GM18951 (cell line): Measurements from ENCODE around the gene VIPR2.

ENCODE experiments used
- POLR2A ChIP-seq: IDR thresholded peaks from 4 replicates; pipeline ENCODE4 v1.6.1; 2011; ENCODE audit warnings: mild to moderate bottlenecking; ENCODE audit not compliant: insufficient read length, insufficient read depth; ENCODE audit errors: extremely low read depth
- in situ Hi-C: fragments of 300-500 bp; cut with MboI; formaldehyde crosslinking; loops from one replicate; pipeline ENCODE4 v1.12.0; 2022; ENCODE audit warnings: low sequenced_read_pairs, mixed read lengths, inconsistent platforms; ENCODE audit not compliant: unreplicated experiment

The VIPR2 gene

GRCh38 chr7:159015081-159015453 is 129.6 kb downstream of the VIPR2 start:
- in situ Hi-C loops = no loop called here
- TF ChIP-seq POLR2A = no peak

GRCh38 chr7:159014297-159015062 is 130.2 kb downstream of the VIPR2 start:
- TF ChIP-seq POLR2A = no peak
- in situ Hi-C loops = no loop called here

GRCh38 chr7:159013825-159014289 is 130.8 kb downstream of the VIPR2 start:
- TF ChIP-seq POLR2A = no peak
- in situ Hi-C loops = no loop called here

- TF ChIP-seq POLR2A = no peak
- in situ Hi-C loops = no loop called here
Measured at GRCh38 chr7:159013181-159013690, 131.4 kb downstream of the VIPR2 start.

- in situ Hi-C loops = no loop called here
- no peak for TF ChIP-seq POLR2A
Measured at GRCh38 chr7:159012353-159013069, 132.2 kb downstream of the VIPR2 start.

GRCh38 chr7:159011722-159012022 is 133.0 kb downstream of the VIPR2 start:
- in situ Hi-C loops = no loop called here
- no peak for TF ChIP-seq POLR2A

GRCh38 chr7:159010937-159011721 is 133.5 kb downstream of the VIPR2 start:
- TF ChIP-seq POLR2A = no peak
- in situ Hi-C loops = no loop called here

GRCh38 chr7:159010411-159010810 is 134.3 kb downstream of the VIPR2 start:
- in situ Hi-C loops = no loop called here
- TF ChIP-seq POLR2A = no peak

- no peak for TF ChIP-seq POLR2A
- in situ Hi-C loops = no loop called here
Measured at GRCh38 chr7:159009951-159010350, 134.7 kb downstream of the VIPR2 start.

- no peak for TF ChIP-seq POLR2A
Measured at GRCh38 chr7:159008417-159008816, 136.2 kb downstream of the VIPR2 start.

GRCh38 chr7:159007996-159008389 is 136.7 kb downstream of the VIPR2 start:
- TF ChIP-seq POLR2A = no peak
- in situ Hi-C loops = no loop called here

More at GRCh38 chr7:159008417-159008816, 136.2 kb downstream of the VIPR2 start:
- in situ Hi-C loops = no loop called here

GRCh38 chr7:159007364-159007995 is 137.2 kb downstream of the VIPR2 start:
- TF ChIP-seq POLR2A = no peak
- in situ Hi-C loops = no loop called here
